GM23338 (cell line): Measurements from ENCODE around the gene SLC4A3. TPM values are rescaled to one million over a fixed set of nuclear protein-coding genes. Genes with fewer than 3 reads are reported as not detected.

ENCODE experiments used
- ATAC-seq: fragments of 200-7000 bp; cut with Tn5 transposase; 3 replicates; pipeline ENCODE4 v1.9.1; 2020
- DNase-seq: peaks from one replicate; pipeline ENCODE4 v3.0.0-alpha.2; 2015; ENCODE audit warnings: low spot score
- H2AFZ ChIP-seq: fragments of 200-600 bp; sonication (generic); 2 replicates; pipeline ENCODE4 v1.8.0; 2016; ENCODE audit warnings: antibody characterized with exemption, mild to moderate bottlenecking, moderate library complexity
- H3F3A ChIP-seq: fragments of 200-600 bp; sonication (generic); replicated peaks from 2 replicates; pipeline ENCODE4 v1.8.0; 2017; ENCODE audit warnings: antibody characterized with exemption, mixed run types, low read depth
- H3K27ac ChIP-seq: fragments of 200-600 bp; sonication (generic); 2 replicates; pipeline ENCODE4 v1.6.1; 2016; ENCODE audit warnings: low read depth
- H3K27me3 ChIP-seq: fragments of 200-600 bp; sonication (generic); 2 replicates; pipeline ENCODE4 v1.8.0; 2016; ENCODE audit warnings: mild to moderate bottlenecking, mixed run types, moderate library complexity; ENCODE audit not compliant: insufficient read depth
- H3K36me3 ChIP-seq: fragments of 200-600 bp; sonication (generic); 2 replicates; pipeline ENCODE4 v1.8.0; 2016; ENCODE audit warnings: mild to moderate bottlenecking; ENCODE audit not compliant: insufficient read depth
- H3K4me1 ChIP-seq: fragments of 200-600 bp; sonication (generic); 2 replicates; pipeline ENCODE4 v1.8.0; 2016; ENCODE audit warnings: mild to moderate bottlenecking, moderate library complexity; ENCODE audit not compliant: insufficient read depth
- H3K4me2 ChIP-seq: fragments of 200-600 bp; sonication (generic); 2 replicates; pipeline ENCODE4 v1.7.1; 2017; ENCODE audit warnings: mixed run types
- H3K4me3 ChIP-seq: fragments of 200-600 bp; sonication (generic); 2 replicates; pipeline ENCODE4 v1.6.1; 2016; ENCODE audit warnings: mixed run types
- H3K79me2 ChIP-seq: fragments of 200-600 bp; sonication (generic); replicated peaks from 2 replicates; pipeline ENCODE4 v1.8.0; 2017; ENCODE audit warnings: mild to moderate bottlenecking; ENCODE audit not compliant: insufficient read depth
- H3K9me2 ChIP-seq: fragments of 200-600 bp; sonication (generic); 2 replicates; pipeline ENCODE4 v1.8.0; 2017; ENCODE audit not compliant: insufficient read depth
- H4K20me1 ChIP-seq: fragments of 200-600 bp; sonication (generic); replicated peaks from 2 replicates; pipeline ENCODE4 v1.8.0; 2017; ENCODE audit warnings: mild to moderate bottlenecking; ENCODE audit not compliant: insufficient read depth
- H3K27ac Mint-ChIP-seq: 2 replicates; pipeline ENCODE4 v1.8.0; 2020; ENCODE audit warnings: inconsistent platforms, mild to moderate bottlenecking, moderate library complexity, mixed read lengths
- H3K27me3 Mint-ChIP-seq: 3 replicates; pipeline ENCODE4 v1.8.0; 2022; ENCODE audit warnings: low read depth, mild to moderate bottlenecking, moderate library complexity, mixed read lengths, inconsistent platforms; ENCODE audit not compliant: insufficient read depth, poor library complexity
- H3K36me3 Mint-ChIP-seq: 3 replicates; pipeline ENCODE4 v1.8.0; 2021; ENCODE audit warnings: low read depth, mild to moderate bottlenecking, inconsistent platforms, moderate library complexity, mixed read lengths
- H3K4me1 Mint-ChIP-seq: 3 replicates; pipeline ENCODE4 v1.8.0; 2020; ENCODE audit warnings: mild to moderate bottlenecking, inconsistent platforms, mixed read lengths
- H3K4me3 Mint-ChIP-seq: 3 replicates; pipeline ENCODE4 v1.8.0; 2021; ENCODE audit warnings: moderate library complexity, mild to moderate bottlenecking, inconsistent platforms, mixed read lengths
- H3K9me3 Mint-ChIP-seq: 3 replicates; pipeline ENCODE4 v1.8.0; 2020; ENCODE audit warnings: moderate library complexity, mild to moderate bottlenecking, inconsistent platforms, mixed read lengths
- CREB1 ChIP-seq: fragments of 250-450 bp; sonication (Bioruptor Pico); IDR thresholded peaks from 2 replicates; pipeline ENCODE4 v1.5.0; 2020; ENCODE audit warnings: low read depth, mild to moderate bottlenecking, moderate library complexity
- CTCF ChIP-seq, 2 experiments: fragments of 200-600 bp in 1 of 2; sonication (generic) in 1 of 2; conservative IDR thresholded peaks; 2 replicates each; pipeline versions ENCODE4 v1.5.1 to v1.6.1; 2016 to 2017; ENCODE audit warnings: antibody characterized with exemption in 2 of 2, low read depth in 2 of 2, mild to moderate bottlenecking in 2 of 2, moderate library complexity in 1 of 2
- ETS1 ChIP-seq: IDR thresholded peaks from 2 replicates; pipeline ENCODE4 v1.6.1; 2016; ENCODE audit warnings: antibody characterized with exemption
- EZH2 ChIP-seq: fragments of 200-600 bp; sonication (generic); IDR thresholded peaks from one replicate; pipeline ENCODE4 v1.8.0; 2017; ENCODE audit warnings: antibody characterized with exemption, mild to moderate bottlenecking, low read depth; ENCODE audit not compliant: unreplicated experiment
- EZH2phosphoT487 ChIP-seq: fragments of 200-600 bp; sonication (generic); IDR thresholded peaks from one replicate; pipeline ENCODE4 v1.8.1; 2018; ENCODE audit warnings: antibody characterized with exemption; ENCODE audit not compliant: unreplicated experiment
- JUNB ChIP-seq: IDR thresholded peaks from one replicate; pipeline ENCODE4 v1.6.1; 2016; ENCODE audit warnings: antibody characterized with exemption; ENCODE audit not compliant: unreplicated experiment
- NANOG ChIP-seq: IDR thresholded peaks from 2 replicates; pipeline ENCODE4 v1.6.1; 2016; ENCODE audit warnings: antibody characterized with exemption, borderline replicate concordance
- POLR2AphosphoS5 ChIP-seq: IDR thresholded peaks from 2 replicates; pipeline ENCODE4 v1.6.1; 2016; ENCODE audit warnings: antibody characterized with exemption, low read depth
- REST ChIP-seq: IDR thresholded peaks from one replicate; pipeline ENCODE4 v1.6.1; 2018; ENCODE audit warnings: antibody characterized with exemption; ENCODE audit not compliant: unreplicated experiment
- STAT1 ChIP-seq: IDR thresholded peaks from one replicate; pipeline ENCODE4 v1.6.1; 2016; ENCODE audit warnings: antibody characterized with exemption; ENCODE audit not compliant: unreplicated experiment
- ZNF114 ChIP-seq: fragments of 250-450 bp; sonication (Bioruptor Pico); IDR thresholded peaks from 2 replicates; pipeline ENCODE4 v1.5.0; 2020; ENCODE audit warnings: mild to moderate bottlenecking, moderate library complexity
- ZNF331 ChIP-seq: fragments of 250-450 bp; sonication (Bioruptor Pico); IDR thresholded peaks from 2 replicates; pipeline ENCODE4 v1.5.0; 2020; ENCODE audit warnings: low read depth, mild to moderate bottlenecking, moderate library complexity
- ZNF462 ChIP-seq: fragments of 250-450 bp; sonication (Bioruptor Pico); IDR thresholded peaks from 2 replicates; pipeline ENCODE4 v1.5.0; 2020; ENCODE audit warnings: mild to moderate bottlenecking, moderate library complexity
- polyA plus RNA-seq: library from polyadenylated mRNA; unstranded; fragments of >200 nt; fragmentation: Nextera tagmentation; extraction: Ambion mirVana; gene quantifications from 2 replicates; pipeline ENCODE4 v1.2.1, GENCODE V29; 2016
- total RNA-seq: library from RNA; depleted of rRNA; stranded (reverse); fragments of >200 nt; shearing (Covaris generic); gene quantifications from 2 replicates; pipeline ENCODE4 v1.2.3, GENCODE V29; 2014

Gene SLC4A3
- total and polyA plus RNA-seq, 2 experiments from 2014 or later = 3.6 to 6.8 TPM

GRCh38 chr2:219668316-219668715 is 40.9 kb downstream of the SLC4A3 start:
- H3K9me2 ChIP-seq = no peaks in the 10 kb centered on the region
- TF ChIP-seq ETS1 (no peak), ZNF331 (CRISPR knock-in tag) (no peak), EZH2phosphoT487 (no peak), EZH2 (no peak), POLR2AphosphoS5 (no peak), CREB1 (no peak), STAT1 (no peak), REST (no peak), ZNF114 (no peak), ZNF462 (CRISPR knock-in tag) (no peak), NANOG (no peak), CTCF (conservative IDR thresholded peaks at IDR 0.05; ENCODE audit: low read depth in 2 of 2) (no peak), JUNB (no peak)
- H3K27ac Mint-ChIP-seq = no peak overlapping the region
- H3K9me3 Mint-ChIP-seq = no peaks in the 10 kb centered on the region
- H3K36me3 ChIP-seq = no peaks in the 10 kb centered on the region
- H3F3A ChIP-seq = no peaks in the 10 kb centered on the region
- no peak for ATAC-seq
- H3K4me3 ChIP-seq = no peak overlapping the region
- H3K4me3 Mint-ChIP-seq = no peak overlapping the region
- H3K36me3 Mint-ChIP-seq = no peaks in the 10 kb centered on the region
- H3K4me2 ChIP-seq = no peak overlapping the region
- peaks cover 23% of the 10 kb centered on the region for H3K4me1 ChIP-seq
- H2AFZ ChIP-seq = peak overlapping the region; percentile 23; the same call in 1 of the 2 replicates
- DNase-seq = no peak
- H3K4me1 Mint-ChIP-seq = peaks cover 28% of the 10 kb centered on the region
- H3K27me3 Mint-ChIP-seq = peaks cover 4% of the 10 kb centered on the region
- H4K20me1 ChIP-seq = no peaks in the 10 kb centered on the region
- no peaks in the 10 kb centered on the region for H3K27me3 ChIP-seq
- H3K79me2 ChIP-seq = no peaks in the 10 kb centered on the region
- no peak overlapping the region for H3K27ac ChIP-seq
